Measurements from ENCODE around the gene USP44. TPM values are rescaled to one million over a fixed set of nuclear protein-coding genes. Genes with fewer than 3 reads are reported as not detected.
A peak's percentile ranks its signal among the peaks of the same experiment; 100 is the strongest.

Gene USP44
- total and polyA plus RNA-seq, 2 experiments from 2014 or later, result 235 to 248 TPM

DNA sequence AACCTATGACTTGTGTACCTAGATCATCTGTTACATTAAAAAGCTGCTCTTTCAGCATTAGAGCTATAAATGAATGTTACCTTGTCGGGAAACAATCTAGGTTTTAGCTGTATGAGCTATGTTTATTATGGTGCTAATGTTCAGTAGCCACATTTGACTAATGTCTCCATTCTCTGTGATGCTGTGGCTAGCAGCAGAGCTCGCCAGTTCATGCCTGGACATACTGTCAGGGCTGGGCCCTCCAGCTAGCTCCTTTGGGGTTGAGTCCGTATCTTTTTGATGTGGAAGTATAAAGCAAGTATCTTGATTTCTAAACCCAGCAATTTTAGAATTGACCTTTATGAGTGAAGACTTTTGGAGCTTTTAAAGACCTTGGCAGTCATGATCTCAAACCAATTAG lies 36.1 kb downstream of the USP44 start:
- no peaks in the 10 kb centered on the region for H3K9me2 ChIP-seq (ENCODE audit: insufficient read depth)
- no peak overlapping the region for H3K4me3 Mint-ChIP-seq
- H3K4me1 Mint-ChIP-seq, result no peaks in the 10 kb centered on the region
- H4K20me1 ChIP-seq (replicated peaks; ENCODE audit: insufficient read depth), result peaks cover 29% of the 10 kb centered on the region
- no peaks in the 10 kb centered on the region for H3K4me1 ChIP-seq (ENCODE audit: insufficient read depth)
- H3K9me3 Mint-ChIP-seq, result no peaks in the 10 kb centered on the region; the same call in 2 of the 3 replicates
- peaks cover 80% of the 10 kb centered on the region for H3K36me3 Mint-ChIP-seq (ENCODE audit: low read depth)
- H2AFZ ChIP-seq, result no peak overlapping the region
- H3K4me2 ChIP-seq, result no peak overlapping the region
- H3K79me2 ChIP-seq (replicated peaks; ENCODE audit: insufficient read depth), result 0 out of 2 replicates have a peak, but pooled peaks cover 3% of the 10 kb centered on the region
- no peak for DNase-seq (ENCODE audit: low spot score)
- no peak overlapping the region for H3K4me3 ChIP-seq
- H3K36me3 ChIP-seq (ENCODE audit: insufficient read depth), result peaks cover 59% of the 10 kb centered on the region; the same call in 1 of the 2 replicates
- H3K27ac ChIP-seq (ENCODE audit: low read depth), result peak overlapping the region; percentile 48
- H3K27ac Mint-ChIP-seq, result peak overlapping the region; percentile 75; the same call in 1 of the 2 replicates
- peak; percentile 51 for ATAC-seq
- H3K27me3 Mint-ChIP-seq (ENCODE audit: insufficient read depth, low read depth, poor library complexity), result peaks cover 4% of the 10 kb centered on the region
- H3K27me3 ChIP-seq (ENCODE audit: insufficient read depth), result no peaks in the 10 kb centered on the region
- TF ChIP-seq, protein P1, sequence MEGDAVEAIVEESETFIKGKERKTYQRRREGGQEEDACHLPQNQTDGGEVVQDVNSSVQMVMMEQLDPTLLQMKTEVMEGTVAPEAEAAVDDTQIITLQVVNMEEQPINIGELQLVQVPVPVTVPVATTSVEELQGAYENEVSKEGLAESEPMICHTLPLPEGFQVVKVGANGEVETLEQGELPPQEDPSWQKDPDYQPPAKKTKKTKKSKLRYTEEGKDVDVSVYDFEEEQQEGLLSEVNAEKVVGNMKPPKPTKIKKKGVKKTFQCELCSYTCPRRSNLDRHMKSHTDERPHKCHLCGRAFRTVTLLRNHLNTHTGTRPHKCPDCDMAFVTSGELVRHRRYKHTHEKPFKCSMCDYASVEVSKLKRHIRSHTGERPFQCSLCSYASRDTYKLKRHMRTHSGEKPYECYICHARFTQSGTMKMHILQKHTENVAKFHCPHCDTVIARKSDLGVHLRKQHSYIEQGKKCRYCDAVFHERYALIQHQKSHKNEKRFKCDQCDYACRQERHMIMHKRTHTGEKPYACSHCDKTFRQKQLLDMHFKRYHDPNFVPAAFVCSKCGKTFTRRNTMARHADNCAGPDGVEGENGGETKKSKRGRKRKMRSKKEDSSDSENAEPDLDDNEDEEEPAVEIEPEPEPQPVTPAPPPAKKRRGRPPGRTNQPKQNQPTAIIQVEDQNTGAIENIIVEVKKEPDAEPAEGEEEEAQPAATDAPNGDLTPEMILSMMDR (conservative IDR thresholded peaks at IDR 0.05; ENCODE audit: low read depth in 2 of 2), result no peak
- TF ChIP-seq POLR2AphosphoS5 (IDR thresholded peaks at IDR 0.05; ENCODE audit: low read depth) (peak; percentile 57; the same call in 1 of the 2 replicates), STAT1 (IDR thresholded peaks at IDR 0.05; ENCODE audit: unreplicated experiment) (no peak)
- H3F3A ChIP-seq (replicated peaks; ENCODE audit: low read depth), result peaks cover 43% of the 10 kb centered on the region

DNA sequence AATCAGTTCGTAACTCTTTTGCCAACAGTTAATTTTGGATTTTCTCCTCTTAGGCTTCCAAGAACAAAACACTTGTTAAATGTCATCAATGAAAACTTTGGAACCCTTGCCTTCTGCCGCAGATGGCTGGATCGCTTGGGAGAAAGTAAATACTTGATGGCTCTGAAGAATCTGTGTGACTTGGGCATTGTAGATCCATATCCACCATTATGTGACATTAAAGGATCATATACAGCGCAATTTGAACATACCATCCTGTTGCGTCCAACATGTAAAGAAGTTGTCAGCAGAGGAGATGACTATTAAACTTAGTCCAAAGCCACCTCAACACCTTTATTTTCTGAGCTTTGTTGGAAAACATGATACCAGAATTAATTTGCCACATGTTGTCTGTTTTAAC lies 37.7 kb downstream of the USP44 start:
- ATAC-seq (no peak), DNase-seq (ENCODE audit: low spot score) (no peak)
- no peaks in the 10 kb centered on the region for H3K27me3 ChIP-seq (ENCODE audit: insufficient read depth)
- peaks cover 76% of the 10 kb centered on the region for H3K36me3 Mint-ChIP-seq (ENCODE audit: low read depth)
- no peak overlapping the region for H3K4me2 ChIP-seq
- 0 out of 2 replicates have a peak, but pooled peaks cover 14% of the 10 kb centered on the region for H3K79me2 ChIP-seq (replicated peaks; ENCODE audit: insufficient read depth)
- H3K9me2 ChIP-seq (ENCODE audit: insufficient read depth), result no peaks in the 10 kb centered on the region
- no peak overlapping the region for H3K4me3 ChIP-seq
- H3K4me3 Mint-ChIP-seq, result no peak overlapping the region
- peaks cover 34% of the 10 kb centered on the region for H4K20me1 ChIP-seq (replicated peaks; ENCODE audit: insufficient read depth)
- H3K27ac Mint-ChIP-seq, result no peak overlapping the region
- no peaks in the 10 kb centered on the region for H3K4me1 ChIP-seq (ENCODE audit: insufficient read depth)
- no peak for TF ChIP-seq CREB1 (CRISPR knock-in tag; IDR thresholded peaks at IDR 0.05; ENCODE audit: low read depth)
- H3K27ac ChIP-seq (ENCODE audit: low read depth), result peak overlapping the region; percentile 48; the same call in 1 of the 2 replicates
- no peaks in the 10 kb centered on the region for H3K4me1 Mint-ChIP-seq
- no peaks in the 10 kb centered on the region for H3K27me3 Mint-ChIP-seq (ENCODE audit: insufficient read depth, low read depth, poor library complexity)
- H3K36me3 ChIP-seq (ENCODE audit: insufficient read depth), result peaks cover 51% of the 10 kb centered on the region; the same call in 1 of the 2 replicates
- no peaks in the 10 kb centered on the region for H3K9me3 Mint-ChIP-seq
- H3F3A ChIP-seq (replicated peaks; ENCODE audit: low read depth), result peaks cover 38% of the 10 kb centered on the region
- no peak overlapping the region for H2AFZ ChIP-seq

DNA sequence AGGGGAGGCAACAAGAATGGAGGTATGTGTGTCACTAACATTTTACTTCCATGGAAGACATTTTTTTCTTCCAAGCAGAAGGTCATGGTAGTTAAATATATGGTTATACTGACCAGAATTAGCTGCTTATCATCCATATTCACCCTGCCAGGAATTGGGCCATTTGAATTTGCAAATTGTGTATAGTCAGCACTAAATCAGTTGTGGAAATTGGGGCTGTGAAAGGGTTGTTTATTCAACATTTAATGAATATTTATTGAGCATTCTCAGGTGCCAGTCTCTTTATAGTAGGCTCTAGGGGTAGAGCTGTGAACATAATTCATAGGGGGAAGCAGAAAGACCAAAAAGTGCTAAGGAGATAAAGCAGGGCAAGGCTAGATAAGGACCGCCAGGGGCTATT lies 39.3 kb downstream of the USP44 start:
- Histone ChIP-seq H3K4me1 (ENCODE audit: insufficient read depth) (no peaks in the 10 kb centered on the region), H3K4me3 (no peak overlapping the region), H3K9me2 (ENCODE audit: insufficient read depth) (no peaks in the 10 kb centered on the region), H3F3A (replicated peaks; ENCODE audit: low read depth) (peaks cover 27% of the 10 kb centered on the region), H3K4me2 (no peak overlapping the region), H3K79me2 (replicated peaks; ENCODE audit: insufficient read depth) (peaks cover 17% of the 10 kb centered on the region; the same call in 1 of the 2 replicates), H3K36me3 (ENCODE audit: insufficient read depth) (peaks cover 48% of the 10 kb centered on the region; the same call in 1 of the 2 replicates), H3K27ac (ENCODE audit: low read depth) (no peak overlapping the region), H2AFZ (no peak overlapping the region), H4K20me1 (replicated peaks; ENCODE audit: insufficient read depth) (peaks cover 31% of the 10 kb centered on the region), H3K27me3 (ENCODE audit: insufficient read depth) (no peaks in the 10 kb centered on the region)
- DNase-seq (ENCODE audit: low spot score) (no peak), ATAC-seq (no peak)
- H3K36me3 Mint-ChIP-seq (ENCODE audit: low read depth), result peaks cover 75% of the 10 kb centered on the region
- no peaks in the 10 kb centered on the region for H3K4me1 Mint-ChIP-seq
- no peaks in the 10 kb centered on the region for H3K9me3 Mint-ChIP-seq
- no peak overlapping the region for H3K27ac Mint-ChIP-seq
- no peaks in the 10 kb centered on the region for H3K27me3 Mint-ChIP-seq (ENCODE audit: insufficient read depth, low read depth, poor library complexity)
- no peak overlapping the region for H3K4me3 Mint-ChIP-seq
- TF ChIP-seq NANOG (IDR thresholded peaks at IDR 0.05; ENCODE audit: borderline replicate concordance), result no peak
- TF ChIP-seq, protein P2, sequence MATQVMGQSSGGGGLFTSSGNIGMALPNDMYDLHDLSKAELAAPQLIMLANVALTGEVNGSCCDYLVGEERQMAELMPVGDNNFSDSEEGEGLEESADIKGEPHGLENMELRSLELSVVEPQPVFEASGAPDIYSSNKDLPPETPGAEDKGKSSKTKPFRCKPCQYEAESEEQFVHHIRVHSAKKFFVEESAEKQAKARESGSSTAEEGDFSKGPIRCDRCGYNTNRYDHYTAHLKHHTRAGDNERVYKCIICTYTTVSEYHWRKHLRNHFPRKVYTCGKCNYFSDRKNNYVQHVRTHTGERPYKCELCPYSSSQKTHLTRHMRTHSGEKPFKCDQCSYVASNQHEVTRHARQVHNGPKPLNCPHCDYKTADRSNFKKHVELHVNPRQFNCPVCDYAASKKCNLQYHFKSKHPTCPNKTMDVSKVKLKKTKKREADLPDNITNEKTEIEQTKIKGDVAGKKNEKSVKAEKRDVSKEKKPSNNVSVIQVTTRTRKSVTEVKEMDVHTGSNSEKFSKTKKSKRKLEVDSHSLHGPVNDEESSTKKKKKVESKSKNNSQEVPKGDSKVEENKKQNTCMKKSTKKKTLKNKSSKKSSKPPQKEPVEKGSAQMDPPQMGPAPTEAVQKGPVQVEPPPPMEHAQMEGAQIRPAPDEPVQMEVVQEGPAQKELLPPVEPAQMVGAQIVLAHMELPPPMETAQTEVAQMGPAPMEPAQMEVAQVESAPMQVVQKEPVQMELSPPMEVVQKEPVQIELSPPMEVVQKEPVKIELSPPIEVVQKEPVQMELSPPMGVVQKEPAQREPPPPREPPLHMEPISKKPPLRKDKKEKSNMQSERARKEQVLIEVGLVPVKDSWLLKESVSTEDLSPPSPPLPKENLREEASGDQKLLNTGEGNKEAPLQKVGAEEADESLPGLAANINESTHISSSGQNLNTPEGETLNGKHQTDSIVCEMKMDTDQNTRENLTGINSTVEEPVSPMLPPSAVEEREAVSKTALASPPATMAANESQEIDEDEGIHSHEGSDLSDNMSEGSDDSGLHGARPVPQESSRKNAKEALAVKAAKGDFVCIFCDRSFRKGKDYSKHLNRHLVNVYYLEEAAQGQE (IDR thresholded peaks at IDR 0.05; ENCODE audit: unreplicated experiment), result no peak
- no peak for TF ChIP-seq JUNB (IDR thresholded peaks at IDR 0.05; ENCODE audit: unreplicated experiment)
- no peak for TF ChIP-seq ZNF114 (CRISPR knock-in tag; IDR thresholded peaks at IDR 0.05)
- TF ChIP-seq STAT1 (IDR thresholded peaks at IDR 0.05; ENCODE audit: unreplicated experiment), result no peak
- TF ChIP-seq, protein P1 (conservative IDR thresholded peaks at IDR 0.05; ENCODE audit: low read depth in 2 of 2), result no peak
- TF ChIP-seq EZH2phosphoT487 (IDR thresholded peaks at IDR 0.05; ENCODE audit: unreplicated experiment), result no peak

All from GM23338 (cell line).